Uterus (tissue), 2 donors: Measurements from ENCODE around the gene THOC2.

ENCODE experiments used
- CTCF ChIP-seq, 4 experiments: fragments of 200-600 bp in 2 of 4; fragments of 450-650 bp in 2 of 4; sonication (generic) in 2 of 4; IDR thresholded peaks; one replicate each; pipeline ENCODE4 v1.5.1; 2016 to 2019; ENCODE audit warnings: antibody characterized with exemption in 4 of 4, mild to moderate bottlenecking in 2 of 4, moderate library complexity in 1 of 4
- POLR2A ChIP-seq, 2 donors: fragments of 450-650 bp; IDR thresholded peaks; one replicate each; pipeline ENCODE4 v1.6.1; 2016; ENCODE audit warnings: antibody characterized with exemption in 2 of 2, mild to moderate bottlenecking in 1 of 2, moderate library complexity in 1 of 2

DNA sequence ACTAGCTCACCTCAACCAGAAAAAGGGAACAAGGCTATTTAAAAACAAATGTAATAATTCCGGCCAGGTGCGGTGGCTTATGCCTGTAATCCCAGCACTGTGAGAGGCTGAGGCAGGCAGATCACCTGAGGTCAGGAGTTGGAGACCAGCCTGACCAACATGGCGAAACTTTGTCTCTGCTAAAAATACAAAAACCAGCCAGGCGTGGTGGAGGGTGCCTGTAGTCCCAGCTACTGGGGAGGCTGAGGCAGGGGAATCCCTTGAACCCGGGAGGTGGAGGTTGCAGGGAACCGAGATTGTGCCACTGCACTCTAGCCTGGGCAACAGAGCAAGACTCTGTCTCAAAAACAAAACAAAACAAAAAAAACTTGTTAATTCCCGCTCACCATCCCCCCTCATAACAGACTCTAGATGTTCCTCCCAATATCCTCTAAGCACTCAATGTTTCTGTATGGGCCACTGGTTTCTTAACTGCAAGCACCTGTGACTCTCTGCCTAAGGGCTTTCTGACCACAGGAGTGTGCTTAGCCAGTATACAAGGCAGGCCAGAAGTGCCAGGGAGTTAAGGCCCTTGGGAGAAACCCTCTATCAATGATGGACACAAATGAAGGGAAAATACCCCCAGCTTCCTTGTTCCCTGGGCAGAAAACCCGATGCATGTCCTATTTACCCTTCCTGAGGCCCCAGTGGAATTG, 21.0 kb upstream of the THOC2 start:
- no peak for TF ChIP-seq CTCF (IDR thresholded peaks at IDR 0.05)
- no peak for TF ChIP-seq POLR2A (IDR thresholded peaks at IDR 0.05)
